ENCODE data around the gene BEST1. TPM values are rescaled to one million over a fixed set of nuclear protein-coding genes. Genes with fewer than 3 reads are reported as not detected.

Gene BEST1
- total and polyA plus RNA-seq, 2 of the 13 experiments (the other 11 are each of a cell fraction or from before 2014, with no cell fraction given): 0.09 to 0.65 TPM

GRCh38 chr11:61972672-61973475, 22.7 kb downstream of the BEST1 start (continued):
- TF ChIP-seq ZNF12 (CRISPR knock-in tag; IDR thresholded peaks at IDR 0.05) (peak; percentile 64; the same call in 1 of the 2 replicates), PRDM4 (CRISPR knock-in tag; IDR thresholded peaks at IDR 0.05; ENCODE audit: borderline replicate concordance) (no peak), RFX3 (CRISPR knock-in tag; IDR thresholded peaks at IDR 0.05) (0 out of 2 replicates have a peak, but pooled peaks have one; percentile 9), BRD4 (CRISPR knock-in tag; IDR thresholded peaks at IDR 0.05) (0 out of 2 replicates have a peak, but pooled peaks have one; percentile 58), FOXO4 (CRISPR knock-in tag; conservative IDR thresholded peaks at IDR 0.05) (peak; percentile 87; the same call in 1 of the 2 replicates), ZNF274 (CRISPR knock-in tag; IDR thresholded peaks at IDR 0.05) (no peak), ZNF383 (CRISPR knock-in tag; IDR thresholded peaks at IDR 0.05; ENCODE audit: borderline replicate concordance) (no peak), HNF4A (CRISPR knock-in tag; IDR thresholded peaks at IDR 0.05) (peak; percentile 100), IRF1 (CRISPR knock-in tag; IDR thresholded peaks at IDR 0.05; ENCODE audit: low read depth) (no peak), FIP1L1 (IDR thresholded peaks at IDR 0.05; ENCODE audit: borderline replicate concordance, insufficient read depth, low read depth, low read length) (no peak), XRCC5 (optimal IDR thresholded peaks at IDR 0.05; ENCODE audit: low read length) (peak; percentile 38), RAD21 (CRISPR knock-in tag; IDR thresholded peaks at IDR 0.05) (peak; percentile 59), U2AF1 (optimal IDR thresholded peaks at IDR 0.05; ENCODE audit: low read depth, low read length) (peak; percentile 62), ZNF205 (CRISPR knock-in tag; IDR thresholded peaks at IDR 0.05) (peak; percentile 20; the same call in 1 of the 2 replicates), CHD4 (IDR thresholded peaks at IDR 0.05; ENCODE audit: borderline replicate concordance, low read length) (0 out of 2 replicates have a peak, but pooled peaks have one; percentile 1), ZNF24 (IDR thresholded peaks at IDR 0.05) (no peak), ZNF788 (CRISPR knock-in tag; IDR thresholded peaks at IDR 0.05; ENCODE audit: borderline replicate concordance) (peak; percentile 92; the same call in 1 of the 2 replicates), ZNF350 (CRISPR knock-in tag; IDR thresholded peaks at IDR 0.05; ENCODE audit: borderline replicate concordance, low read depth) (peak; percentile 43)
- TF ChIP-seq, protein P1, sequence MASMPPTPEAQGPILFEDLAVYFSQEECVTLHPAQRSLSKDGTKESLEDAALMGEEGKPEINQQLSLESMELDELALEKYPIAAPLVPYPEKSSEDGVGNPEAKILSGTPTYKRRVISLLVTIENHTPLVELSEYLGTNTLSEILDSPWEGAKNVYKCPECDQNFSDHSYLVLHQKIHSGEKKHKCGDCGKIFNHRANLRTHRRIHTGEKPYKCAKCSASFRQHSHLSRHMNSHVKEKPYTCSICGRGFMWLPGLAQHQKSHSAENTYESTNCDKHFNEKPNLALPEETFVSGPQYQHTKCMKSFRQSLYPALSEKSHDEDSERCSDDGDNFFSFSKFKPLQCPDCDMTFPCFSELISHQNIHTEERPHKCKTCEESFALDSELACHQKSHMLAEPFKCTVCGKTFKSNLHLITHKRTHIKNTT (CRISPR knock-in tag; IDR thresholded peaks at IDR 0.05): no peak
